Ectodermal cell (in vitro differentiated cells): ENCODE measurements around the gene ZBTB33.
A peak's percentile ranks its signal among the peaks of the same experiment; 100 is the strongest.

Experiments used
- H3K27ac ChIP-seq: 2 replicates; pipeline ENCODE4 v1.7.0; 2013; ENCODE audit warnings: mild to moderate bottlenecking, low read depth, low read length; ENCODE audit not compliant: insufficient read depth, poor library complexity, severe bottlenecking
- H3K27me3 ChIP-seq: 2 replicates; pipeline ENCODE4 v1.7.0; 2013; ENCODE audit warnings: mild to moderate bottlenecking, low read length; ENCODE audit not compliant: insufficient read depth, control insufficient read depth, poor library complexity, severe bottlenecking
- H3K36me3 ChIP-seq: one replicate; pipeline ENCODE4 v1.7.0; 2013; ENCODE audit warnings: low read length; ENCODE audit not compliant: control insufficient read depth, insufficient read depth
- H3K4me1 ChIP-seq: one replicate; pipeline ENCODE4 v1.7.0; 2013; ENCODE audit warnings: low read length; ENCODE audit not compliant: control insufficient read depth, insufficient read depth
- H3K4me3 ChIP-seq: 2 replicates; pipeline ENCODE4 v1.7.0; 2013; ENCODE audit warnings: low read depth, low read length, control low read depth; ENCODE audit not compliant: insufficient read depth
- H3K9me3 ChIP-seq: 2 replicates; pipeline ENCODE4 v1.7.0; 2013; ENCODE audit warnings: mild to moderate bottlenecking, low read length, moderate library complexity; ENCODE audit not compliant: control insufficient read depth
- WGBS, 2 experiments: methylation state at CpG; one replicate each; pipeline ENCODE4 v1.1.7; 2013; ENCODE audit warnings: missing lambda C conversion rate in 2 of 2; 5-methylcytosine and 5-hydroxymethylcytosine counted together

ZBTB33 gene

GRCh38 chrX:120235284-120235683 is 15.3 kb upstream of the ZBTB33 start:
- Histone ChIP-seq H3K9me3 (no peaks in the 10 kb centered on the region), H3K4me3 (no peak overlapping the region), H3K27me3 (no peaks in the 10 kb centered on the region), H3K36me3 (no peaks in the 10 kb centered on the region), H3K27ac (no peak overlapping the region), H3K4me1 (no peaks in the 10 kb centered on the region)
- 85 to 90% methylated on average over 5 to 6 of the region's 6 CpGs for WGBS, 2 experiments

GRCh38 chrX:120236687-120237479 is 13.7 kb upstream of the ZBTB33 start:
- no peak overlapping the region for H3K27ac ChIP-seq
- no peaks in the 10 kb centered on the region for H3K27me3 ChIP-seq
- H3K4me3 ChIP-seq, result no peak overlapping the region
- H3K36me3 ChIP-seq, result no peaks in the 10 kb centered on the region
- no peaks in the 10 kb centered on the region for H3K4me1 ChIP-seq
- no peaks in the 10 kb centered on the region for H3K9me3 ChIP-seq
- WGBS, 2 experiments, result 100% methylated on average over 2 to 3 of the region's 3 CpGs

GRCh38 chrX:120238933-120239332 is 11.7 kb upstream of the ZBTB33 start:
- H3K4me1 ChIP-seq, result no peaks in the 10 kb centered on the region
- WGBS, 2 experiments, result 94 to 96% methylated on average over 4 of the region's 4 CpGs

GRCh38 chrX:120242813-120243212 is 7.8 kb upstream of the ZBTB33 start:
- 80 to 95% methylated on average over 2 to 5 of the region's 5 CpGs for WGBS, 2 experiments
- no peak overlapping the region for H3K27ac ChIP-seq
- H3K4me3 ChIP-seq, result no peak overlapping the region
- peaks cover 23% of the 10 kb centered on the region for H3K27me3 ChIP-seq
- H3K9me3 ChIP-seq, result no peaks in the 10 kb centered on the region
- H3K36me3 ChIP-seq, result no peaks in the 10 kb centered on the region
- no peaks in the 10 kb centered on the region for H3K4me1 ChIP-seq

More at GRCh38 chrX:120238933-120239332, 11.7 kb upstream of the ZBTB33 start:
- Histone ChIP-seq H3K36me3 (no peaks in the 10 kb centered on the region), H3K27me3 (no peaks in the 10 kb centered on the region), H3K27ac (no peak overlapping the region), H3K9me3 (no peaks in the 10 kb centered on the region), H3K4me3 (no peak overlapping the region)

GRCh38 chrX:120244395-120244734 is 6.2 kb upstream of the ZBTB33 start:
- H3K9me3 ChIP-seq, result no peaks in the 10 kb centered on the region
- WGBS, 2 experiments, result 0 to 1% methylated on average over 13 to 16 of the region's 16 CpGs
- H3K4me1 ChIP-seq, result no peaks in the 10 kb centered on the region
- no peak overlapping the region for H3K27ac ChIP-seq
- peak overlapping the region; percentile 51 for H3K4me3 ChIP-seq
- no peaks in the 10 kb centered on the region for H3K36me3 ChIP-seq
- H3K27me3 ChIP-seq, result peaks cover 38% of the 10 kb centered on the region

GRCh38 chrX:120244735-120245498 is 5.7 kb upstream of the ZBTB33 start:
- Histone ChIP-seq H3K4me1 (no peaks in the 10 kb centered on the region), H3K9me3 (no peaks in the 10 kb centered on the region), H3K4me3 (peak overlapping the region; percentile 51), H3K36me3 (no peaks in the 10 kb centered on the region), H3K27me3 (peaks cover 41% of the 10 kb centered on the region), H3K27ac (no peak overlapping the region)
- WGBS, 2 experiments, result 0% methylated on average over 40 of the region's 43 CpGs

GRCh38 chrX:120251471-120252011 is 929 bp downstream of the ZBTB33 start:
- WGBS, 2 experiments, result 1 to 2% methylated on average over 28 of the region's 28 CpGs
- Histone ChIP-seq H3K27me3 (peaks cover 29% of the 10 kb centered on the region), H3K9me3 (no peaks in the 10 kb centered on the region), H3K27ac (peak overlapping the region; percentile 80), H3K36me3 (peaks cover 4% of the 10 kb centered on the region), H3K4me1 (no peaks in the 10 kb centered on the region), H3K4me3 (peak overlapping the region; percentile 60)

GRCh38 chrX:120253784-120254183 is 3.2 kb downstream of the ZBTB33 start:
- Histone ChIP-seq H3K4me1 (no peaks in the 10 kb centered on the region), H3K27ac (no peak overlapping the region), H3K27me3 (peaks cover 8% of the 10 kb centered on the region), H3K36me3 (peaks cover 4% of the 10 kb centered on the region), H3K9me3 (no peaks in the 10 kb centered on the region), H3K4me3 (no peak overlapping the region)
- WGBS, 2 experiments, result 94 to 99% methylated on average over 5 to 6 of the region's 6 CpGs

- no peaks in the 10 kb centered on the region for H3K9me3 ChIP-seq
- WGBS, 2 experiments, result 74 to 80% methylated on average over 3 of the region's 3 CpGs
- no peaks in the 10 kb centered on the region for H3K27me3 ChIP-seq
- H3K4me1 ChIP-seq, result no peaks in the 10 kb centered on the region
- H3K36me3 ChIP-seq, result no peaks in the 10 kb centered on the region
- H3K27ac ChIP-seq, result no peak overlapping the region
- H3K4me3 ChIP-seq, result no peak overlapping the region
Measured at GRCh38 chrX:120260369-120260768, 9.8 kb downstream of the ZBTB33 start.
